Hepatocyte (in vitro differentiated cells): ENCODE measurements around the gene TPRG1L.

ENCODE experiments used
- EZH2 ChIP-seq: fragments of 200-600 bp; sonication (generic); IDR thresholded peaks from 2 replicates; pipeline ENCODE4 v1.6.1; 2016; ENCODE audit warnings: antibody characterized with exemption, mild to moderate bottlenecking, borderline replicate concordance
- EZH2phosphoT487 ChIP-seq: fragments of 200-600 bp; sonication (generic); IDR thresholded peaks from one replicate; pipeline ENCODE4 v1.6.1; 2018; ENCODE audit warnings: antibody characterized with exemption, mild to moderate bottlenecking, low read depth, moderate library complexity; ENCODE audit not compliant: unreplicated experiment, severe bottlenecking
- TF ChIP-seq, protein P1 (sequence below): fragments of 200-600 bp; sonication (generic); IDR thresholded peaks from 2 replicates; pipeline ENCODE4 v1.5.1; 2016; ENCODE audit warnings: antibody characterized with exemption, mild to moderate bottlenecking; ENCODE audit not compliant: poor library complexity

DNA sequence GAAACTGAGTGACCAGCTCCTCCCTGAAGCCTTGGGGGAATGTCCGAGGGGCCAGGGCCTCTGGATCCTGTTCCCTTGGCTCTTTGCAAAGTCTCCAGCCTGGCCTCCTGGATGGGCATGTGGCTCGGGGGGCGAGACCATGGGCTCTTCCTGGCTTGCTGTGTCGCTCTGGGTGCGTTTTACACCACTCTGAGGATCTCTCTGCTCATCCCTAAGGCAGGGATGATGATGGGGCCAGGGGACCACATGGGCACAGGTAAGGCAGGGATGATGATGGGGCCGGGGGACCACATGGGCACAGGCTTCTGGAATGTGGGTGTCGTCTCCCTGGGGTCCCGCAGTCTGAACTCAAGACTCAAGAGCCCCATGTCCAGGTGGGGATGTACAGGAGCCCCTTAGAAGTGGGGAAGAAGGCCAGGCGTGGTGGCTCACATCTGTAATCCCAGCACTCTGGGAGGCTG lies 45.2 kb downstream of the TPRG1L start:
- TF ChIP-seq, protein P1, sequence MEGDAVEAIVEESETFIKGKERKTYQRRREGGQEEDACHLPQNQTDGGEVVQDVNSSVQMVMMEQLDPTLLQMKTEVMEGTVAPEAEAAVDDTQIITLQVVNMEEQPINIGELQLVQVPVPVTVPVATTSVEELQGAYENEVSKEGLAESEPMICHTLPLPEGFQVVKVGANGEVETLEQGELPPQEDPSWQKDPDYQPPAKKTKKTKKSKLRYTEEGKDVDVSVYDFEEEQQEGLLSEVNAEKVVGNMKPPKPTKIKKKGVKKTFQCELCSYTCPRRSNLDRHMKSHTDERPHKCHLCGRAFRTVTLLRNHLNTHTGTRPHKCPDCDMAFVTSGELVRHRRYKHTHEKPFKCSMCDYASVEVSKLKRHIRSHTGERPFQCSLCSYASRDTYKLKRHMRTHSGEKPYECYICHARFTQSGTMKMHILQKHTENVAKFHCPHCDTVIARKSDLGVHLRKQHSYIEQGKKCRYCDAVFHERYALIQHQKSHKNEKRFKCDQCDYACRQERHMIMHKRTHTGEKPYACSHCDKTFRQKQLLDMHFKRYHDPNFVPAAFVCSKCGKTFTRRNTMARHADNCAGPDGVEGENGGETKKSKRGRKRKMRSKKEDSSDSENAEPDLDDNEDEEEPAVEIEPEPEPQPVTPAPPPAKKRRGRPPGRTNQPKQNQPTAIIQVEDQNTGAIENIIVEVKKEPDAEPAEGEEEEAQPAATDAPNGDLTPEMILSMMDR, result no peak
- no peak for TF ChIP-seq EZH2phosphoT487
- no peak for TF ChIP-seq EZH2
